Right ventricle myocardium inferior (tissue), 1 donor: ENCODE data around the gene SYNE2. TPM values are rescaled to one million over a fixed set of nuclear protein-coding genes. Genes with fewer than 3 reads are reported as not detected.

Source experiments
- ATAC-seq: fragments of 200-7000 bp; cut with Tn5 transposase; one replicate; pipeline ENCODE4 v1.9.1; 2020; ENCODE audit warnings: mild to moderate bottlenecking, moderate library complexity
- DNase-seq: peaks from one replicate; pipeline ENCODE4 v3.0.0; 2021; ENCODE audit errors: missing footprints
- intact Hi-C: fragments of 100-400 bp; cut with DNase I; formaldehyde crosslinking; loops from one replicate; pipeline ENCODE4 v1.11.0; 2022
- total RNA-seq: library from RNA; stranded (reverse); fragmentation: NEBNext Ultra II Directional; extraction: Animal tissue kit (Norgen Biotek cat#: 25700); gene quantifications from one replicate; pipeline ENCODE4 v1.2.1, GENCODE V29; 2021
- donor health status: DM: no; HTN: yes; CAD: no; lungs with severe emphysema.

Gene SYNE2
- total RNA-seq, 1 donor from 2014 or later: 191 TPM

GRCh38 chr14:64234877-64235651 lies 382.3 kb downstream of the SYNE2 start:
- ATAC-seq (no peak), DNase-seq (no peak)
- intact Hi-C loops: no loop called here

DNA sequence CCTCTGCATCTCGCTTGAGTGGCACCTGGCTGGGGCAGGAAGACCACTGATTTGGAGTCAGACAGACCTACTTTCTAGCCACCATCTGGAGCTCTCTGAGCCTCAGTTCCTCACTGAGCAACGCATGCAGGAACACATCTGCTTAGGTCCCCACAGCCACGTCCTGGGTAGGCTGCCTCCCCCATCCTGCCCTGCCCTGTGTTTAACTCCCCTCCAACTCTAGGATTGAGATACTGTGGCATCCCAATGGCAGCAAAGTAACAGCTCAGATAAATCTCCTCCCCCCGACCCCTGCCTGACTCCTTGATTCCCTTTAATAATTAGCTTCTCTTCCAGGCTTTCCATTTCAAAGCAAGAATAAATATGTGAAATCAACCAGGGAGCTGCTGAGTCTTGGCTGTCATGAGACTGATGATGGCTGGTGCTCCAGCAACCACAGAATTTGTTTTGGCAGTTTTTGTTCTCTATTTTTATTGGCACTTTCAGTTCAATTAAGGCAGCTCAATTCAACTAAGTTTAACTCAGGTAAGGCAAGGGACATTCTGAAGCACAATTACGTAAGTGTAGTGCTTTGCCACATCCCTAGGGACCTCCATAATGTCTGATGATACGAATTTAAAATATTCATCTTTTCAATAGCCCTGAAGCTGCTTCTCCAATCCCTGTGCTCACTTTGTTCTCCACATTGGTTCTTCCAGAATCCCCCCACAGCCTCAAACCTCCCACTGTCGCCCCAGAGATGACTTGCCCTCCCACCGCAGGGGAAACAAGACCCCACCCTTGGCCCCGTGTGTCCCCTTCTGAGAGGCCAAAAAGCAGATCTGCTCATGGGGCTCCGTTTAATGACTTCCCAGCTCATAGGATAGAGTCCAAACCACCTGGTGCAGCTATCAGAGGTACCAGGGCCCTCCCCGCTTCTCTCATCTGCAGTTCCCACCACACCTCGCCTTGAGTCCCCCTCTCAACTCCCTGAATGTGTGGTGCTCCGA lies 383.1 kb downstream of the SYNE2 start:
- no peak for ATAC-seq

GRCh38 chr14:64238049-64238448 lies 385.2 kb downstream of the SYNE2 start:
- ATAC-seq: no peak
- intact Hi-C loops: no loop called here
- DNase-seq: no peak

More for the DNA sequence above, 383.1 kb downstream of the SYNE2 start:
- DNase-seq: no peak
- intact Hi-C loops: no loop called here

- no peak for DNase-seq
- intact Hi-C loops: no loop called here
- no peak for ATAC-seq
Measured at GRCh38 chr14:64238631-64239030, 385.8 kb downstream of the SYNE2 start.

GRCh38 chr14:64244279-64244678 lies 391.5 kb downstream of the SYNE2 start:
- ATAC-seq (no peak), DNase-seq (no peak)
- intact Hi-C loops: no loop called here

DNA sequence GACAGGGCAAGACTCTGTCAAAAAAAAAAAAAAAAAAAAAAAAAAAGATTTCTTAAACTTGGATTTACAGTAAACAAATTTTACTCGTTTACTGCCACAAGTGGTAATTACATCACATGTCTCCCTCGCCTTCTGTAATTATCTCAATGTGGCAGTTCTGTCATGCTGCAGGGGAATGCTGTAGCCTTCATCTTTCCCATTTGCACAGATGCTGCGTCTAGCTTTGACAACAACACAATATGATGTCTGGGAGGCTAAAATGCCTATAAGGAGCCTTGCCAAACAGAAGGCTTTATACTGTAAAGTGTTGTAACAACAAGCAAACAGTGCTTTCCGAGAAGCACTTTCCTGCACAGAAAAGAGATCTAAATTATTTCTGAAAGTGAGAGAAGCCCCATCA lies 392.7 kb downstream of the SYNE2 start:
- no peak for ATAC-seq
- no peak for DNase-seq
- intact Hi-C loops: no loop called here

GRCh38 chr14:64246688-64247087 lies 393.9 kb downstream of the SYNE2 start:
- DNase-seq: no peak
- intact Hi-C loops: no loop called here

GRCh38 chr14:64247195-64247594 lies 394.4 kb downstream of the SYNE2 start:
- DNase-seq (no peak), ATAC-seq (no peak)
- intact Hi-C loops: no loop called here

More at GRCh38 chr14:64246688-64247087, 393.9 kb downstream of the SYNE2 start:
- ATAC-seq: no peak

- no peak for DNase-seq
- intact Hi-C loops: no loop called here
- ATAC-seq: no peak
Measured at GRCh38 chr14:64248689-64249088, 395.9 kb downstream of the SYNE2 start.

- intact Hi-C loops: no loop called here
- DNase-seq: no peak
- ATAC-seq: no peak
Measured at GRCh38 chr14:64249363-64249762, 396.6 kb downstream of the SYNE2 start.

- intact Hi-C loops: no loop called here
- DNase-seq: no peak
- ATAC-seq: no peak
Measured at GRCh38 chr14:64253672-64254071, 400.9 kb downstream of the SYNE2 start.

DNA sequence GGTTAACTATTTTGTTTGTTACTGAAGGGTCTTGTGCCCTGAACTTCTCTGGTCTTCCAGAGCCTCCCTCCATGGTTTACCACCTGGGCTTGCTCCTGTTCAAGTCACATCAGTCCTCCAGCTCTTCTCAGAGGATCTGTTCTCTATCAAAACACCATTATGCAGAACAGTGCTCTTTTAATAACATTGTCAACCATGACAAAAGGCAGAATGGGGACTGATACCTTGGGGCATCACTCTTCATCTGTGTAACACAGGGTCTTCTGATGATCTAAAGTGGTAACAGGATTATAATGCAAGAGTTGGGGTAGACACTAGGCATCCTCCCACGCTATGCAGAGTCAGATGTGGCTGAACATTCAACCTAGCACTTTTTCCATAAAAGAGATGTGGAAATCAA lies 403.0 kb downstream of the SYNE2 start:
- DNase-seq: no peak
- intact Hi-C loops: no loop called here
- ATAC-seq: no peak

DNA sequence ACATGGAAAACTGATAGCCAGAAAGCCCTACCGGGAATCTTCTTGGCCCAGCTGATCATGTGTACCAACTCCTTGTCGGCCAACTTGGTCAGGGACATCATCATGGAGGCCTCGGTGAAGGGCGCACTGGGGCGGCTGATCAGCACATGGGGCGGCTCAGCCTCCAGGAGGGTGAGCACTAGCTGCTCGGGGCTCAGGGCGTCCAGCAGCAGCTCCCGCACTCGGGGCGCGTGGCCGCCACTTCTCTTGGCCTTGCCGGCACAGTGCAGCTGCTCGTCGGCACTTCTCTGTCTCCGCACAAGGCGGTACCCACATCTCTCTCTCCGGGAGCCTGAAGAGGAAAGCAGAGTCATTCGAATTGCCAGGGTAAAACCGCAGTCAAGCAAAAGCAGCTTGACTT lies 407.6 kb downstream of the SYNE2 start:
- ATAC-seq: no peak
- intact Hi-C loops: no loop called here
- no peak for DNase-seq

- ATAC-seq (no peak), DNase-seq (no peak)
- intact Hi-C loops: no loop called here
Measured at GRCh38 chr14:64265222-64265621, 412.4 kb downstream of the SYNE2 start.

- DNase-seq (no peak), ATAC-seq (no peak)
- intact Hi-C loops: no loop called here
Measured at GRCh38 chr14:64266239-64266638, 413.4 kb downstream of the SYNE2 start.

GRCh38 chr14:64272019-64272418 lies 419.2 kb downstream of the SYNE2 start:
- intact Hi-C loops: no loop called here

More at GRCh38 chr14:64272019-64272418, 419.2 kb downstream of the SYNE2 start:
- ATAC-seq (no peak), DNase-seq (no peak)
